Gastroesophageal sphincter (tissue), 4 donors: ENCODE data around the gene IDH3A. TPM values are rescaled to one million over a fixed set of nuclear protein-coding genes. Genes with fewer than 3 reads are reported as not detected.

Experiments
- ATAC-seq: fragments of 150-250 bp; one replicate; pipeline ENCODE4 v1.9.1; 2016; ENCODE audit warnings: mild to moderate bottlenecking, moderate library complexity
- H3K27ac ChIP-seq, 4 donors: fragments of 200-600 bp; sonication (generic) in 3 of 4; 1 replicate in 3 of 4; 2 replicates in 1 of 4; pipeline ENCODE4 v1.5.1; 2016 to 2019
- H3K27me3 ChIP-seq: fragments of 200-600 bp; sonication (generic); one replicate; pipeline ENCODE4 v1.5.1; 2019
- H3K36me3 ChIP-seq, 2 donors: fragments of 200-600 bp; sonication (generic); one replicate each; pipeline ENCODE4 v1.5.1; 2019; ENCODE audit warnings: control low read depth in 1 of 2
- H3K4me1 ChIP-seq, 3 donors: fragments of 200-600 bp; sonication (generic); 1 replicate in 2 of 3; 2 replicates in 1 of 3; pipeline ENCODE4 v1.5.1; 2016 to 2019; ENCODE audit warnings: control low read depth in 2 of 3
- H3K4me3 ChIP-seq, 2 donors: fragments of 200-600 bp; sonication (generic); one replicate each; pipeline ENCODE4 v1.5.1; 2019; ENCODE audit warnings: mild to moderate bottlenecking in 1 of 2, moderate library complexity in 1 of 2
- H3K9me3 ChIP-seq, 3 donors: fragments of 200-600 bp; sonication (generic); one replicate each; pipeline ENCODE4 v1.5.1; 2017 to 2019; ENCODE audit warnings: control low read depth in 2 of 3
- CTCF ChIP-seq, 4 experiments: fragments of 200-600 bp in 2 of 4; fragments of 450-650 bp in 2 of 4; sonication (generic) in 1 of 4; IDR thresholded peaks; one replicate each; pipeline ENCODE4 v1.5.1; 2017 to 2019; ENCODE audit warnings: antibody characterized with exemption in 4 of 4, mild to moderate bottlenecking in 2 of 4, moderate library complexity in 2 of 4
- EP300 ChIP-seq: sonication (generic); formaldehyde crosslinking; IDR thresholded peaks from one replicate; pipeline ENCODE4 v1.6.1; 2017; ENCODE audit warnings: antibody characterized with exemption, mild to moderate bottlenecking
- POLR2A ChIP-seq, 2 donors: fragments of 450-650 bp; IDR thresholded peaks; one replicate each; pipeline ENCODE4 v1.6.1; 2017; ENCODE audit warnings: antibody characterized with exemption in 2 of 2, mild to moderate bottlenecking in 2 of 2, moderate library complexity in 1 of 2
- POLR2AphosphoS5 ChIP-seq: sonication (generic); formaldehyde crosslinking; IDR thresholded peaks from one replicate; pipeline ENCODE4 v1.6.1; 2017; ENCODE audit warnings: antibody characterized with exemption
- WGBS, 2 donors: methylation state at CpG; one replicate each; pipeline ENCODE4 v1.1.5; 2018; ENCODE audit warnings: low coverage in 1 of 2; 5-methylcytosine and 5-hydroxymethylcytosine counted together
- total RNA-seq, 4 donors: library from RNA; depleted of rRNA; stranded (reverse); fragments of >200 nt; gene quantifications; one replicate each; pipeline ENCODE4 v1.1.0, GENCODE V29; 2016

IDH3A gene
- total RNA-seq, 4 donors from 2014 or later: 81.1 to 129 (median 97.0) TPM

- Histone ChIP-seq H3K4me3 (no peak overlapping the region), H3K27me3 (no peaks in the 10 kb centered on the region), H3K9me3 (no peaks in the 10 kb centered on the region), H3K27ac (no peak overlapping the region), H3K36me3 (no peaks in the 10 kb centered on the region), H3K4me1 (peaks cover 0 to 21% (median 0%) of the 10 kb centered on the region in 3 donors)
- WGBS, 2 donors: 100% methylated on average over 1 of the region's 2 CpGs
- ATAC-seq: no peak
- no peak for TF ChIP-seq POLR2AphosphoS5
- no peak for TF ChIP-seq CTCF (IDR thresholded peaks at IDR 0.05)
- TF ChIP-seq EP300: no peak
Measured at GRCh38 chr15:78133801-78134200, 15.4 kb upstream of the IDH3A start.

GRCh38 chr15:78139578-78139977, 9.6 kb upstream of the IDH3A start:
- H3K27ac ChIP-seq: no peak overlapping the region
- TF ChIP-seq CTCF (IDR thresholded peaks at IDR 0.05) (no peak), POLR2AphosphoS5 (no peak), POLR2A (IDR thresholded peaks at IDR 0.05) (no peak), EP300 (no peak)
- WGBS, 2 donors: 89 to 92% methylated on average over 4 to 5 of the region's 5 CpGs

GRCh38 chr15:78140292-78140691, 8.9 kb upstream of the IDH3A start:
- Histone ChIP-seq H3K9me3 (no peaks in the 10 kb centered on the region), H3K4me3 (no peak overlapping the region), H3K36me3 (no peaks in the 10 kb centered on the region), H3K27me3 (no peaks in the 10 kb centered on the region), H3K4me1 (no peaks in the 10 kb centered on the region), H3K27ac (no peak overlapping the region)
- TF ChIP-seq CTCF (IDR thresholded peaks at IDR 0.05): no peak
- TF ChIP-seq POLR2A (IDR thresholded peaks at IDR 0.05): no peak
- ATAC-seq: no peak

More at GRCh38 chr15:78139578-78139977, 9.6 kb upstream of the IDH3A start:
- Histone ChIP-seq H3K9me3 (no peaks in the 10 kb centered on the region), H3K4me3 (no peak overlapping the region), H3K4me1 (no peaks in the 10 kb centered on the region), H3K27me3 (no peaks in the 10 kb centered on the region), H3K36me3 (no peaks in the 10 kb centered on the region)
- ATAC-seq: no peak

GRCh38 chr15:78142332-78142731, 6.8 kb upstream of the IDH3A start:
- TF ChIP-seq POLR2AphosphoS5 (no peak), POLR2A (IDR thresholded peaks at IDR 0.05) (no peak), EP300 (no peak), CTCF (IDR thresholded peaks at IDR 0.05) (no peak)
- WGBS, 2 donors: 100% methylated on average over 1 of the region's 3 CpGs; no CpG with 5 or more reads in 1 of the 2 donors
- no peak overlapping the region for H3K4me3 ChIP-seq
- no peaks in the 10 kb centered on the region for H3K27me3 ChIP-seq
- H3K27ac ChIP-seq: no peak overlapping the region
- H3K4me1 ChIP-seq: no peaks in the 10 kb centered on the region
- ATAC-seq: no peak
- no peaks in the 10 kb centered on the region for H3K36me3 ChIP-seq
- H3K9me3 ChIP-seq: no peaks in the 10 kb centered on the region

GRCh38 chr15:78146425-78147154, 2.6 kb upstream of the IDH3A start:
- TF ChIP-seq EP300: no peak
- no peak for TF ChIP-seq POLR2A (IDR thresholded peaks at IDR 0.05)
- TF ChIP-seq CTCF (IDR thresholded peaks at IDR 0.05): no peak
- TF ChIP-seq POLR2AphosphoS5: no peak
- H3K27me3 ChIP-seq: no peaks in the 10 kb centered on the region
- no peak overlapping the region for H3K4me3 ChIP-seq
- no peak for ATAC-seq
- no peaks in the 10 kb centered on the region for H3K9me3 ChIP-seq
- H3K4me1 ChIP-seq: peaks cover 0 to 26% (median 4%) of the 10 kb centered on the region in 3 donors
- H3K27ac ChIP-seq: no peak overlapping the region
- H3K36me3 ChIP-seq: no peaks in the 10 kb centered on the region
- 87 to 91% methylated on average over 3 of the region's 4 CpGs for WGBS, 2 donors
